Kidney (tissue), 14 donors: Measurements from ENCODE around the gene NPBWR2. TPM values are rescaled to one million over a fixed set of nuclear protein-coding genes. Genes with fewer than 3 reads are reported as not detected.

Experiments
- DNase-seq, 5 donors: peaks; one replicate each; pipeline ENCODE4 v3.0.0-alpha.2; 2013 to 2020
- FAIRE-seq: peaks from 2 replicates; lab custom pipeline; 2012; peaks lifted over from hg19 to GRCh38; lab: Jason Lieb, UNC
- H3K27ac ChIP-seq, 2 donors: one replicate each; pipeline ENCODE4 v1.7.0; 2013; ENCODE audit warnings: low read depth in 2 of 2, low read length in 2 of 2, inconsistent platforms in 1 of 2
- H3K27me3 ChIP-seq: one replicate; pipeline ENCODE4 v1.7.1; 2013; ENCODE audit warnings: low read length, inconsistent platforms; ENCODE audit not compliant: control insufficient read depth, insufficient read depth
- H3K36me3 ChIP-seq, 3 donors: one replicate each; pipeline versions ENCODE4 v1.7.0 to v1.7.1; 2013; ENCODE audit warnings: low read length in 3 of 3, control low read depth in 1 of 3, inconsistent platforms in 1 of 3; ENCODE audit not compliant: insufficient read depth in 3 of 3, control insufficient read depth in 2 of 3
- H3K4me1 ChIP-seq, 3 donors: one replicate each; pipeline versions ENCODE4 v1.7.0 to v1.7.1; 2013; ENCODE audit warnings: low read length in 3 of 3, inconsistent platforms in 1 of 3, low read depth in 1 of 3; ENCODE audit not compliant: control insufficient read depth in 2 of 3, insufficient read depth in 2 of 3
- H3K4me3 ChIP-seq, 3 donors: one replicate each; pipeline versions ENCODE4 v1.7.0 to v1.8.1; 2013; ENCODE audit warnings: low read length in 3 of 3, control low read depth in 1 of 3, inconsistent platforms in 1 of 3
- H3K9ac ChIP-seq, 3 donors: one replicate each; pipeline versions ENCODE4 v1.7.0 to v1.7.1; 2013; ENCODE audit warnings: low read length in 3 of 3, control low read depth in 1 of 3, inconsistent platforms in 1 of 3
- H3K9me3 ChIP-seq, 3 donors: one replicate each; pipeline versions ENCODE4 v1.7.0 to v1.7.1; 2013; ENCODE audit warnings: low read length in 3 of 3, control low read depth in 1 of 3, inconsistent platforms in 1 of 3; ENCODE audit not compliant: control insufficient read depth in 2 of 3, insufficient read depth in 1 of 3
- intact Hi-C: fragments of 100-400 bp; cut with DNase I; formaldehyde crosslinking; loops from one replicate; pipeline ENCODE4 v1.11.1; 2022
- polyA plus RNA-seq: library from polyadenylated mRNA; stranded (reverse); fragments of 350-450 nt; fragmentation: Illumina TruSeq; extraction: RNeasy Lipid Tissue Mini Kit (QIAGEN cat#74804); gene quantifications from one replicate; pipeline ENCODE4 v1.2.3, GENCODE V29; 2014; ENCODE audit warnings: low read depth, low replicate concordance; ENCODE audit not compliant: insufficient read depth
- total RNA-seq: library from RNA; stranded (reverse); fragmentation: NEBNext Ultra II Directional; extraction: Animal tissue kit (Norgen Biotek cat#: 25700); gene quantifications from one replicate; pipeline ENCODE4 v1.2.1, GENCODE V29; 2021
- TF ChIP-seq, protein P1 (sequence below): IDR thresholded peaks from 3 replicates; pipeline ENCODE4 v1.5.1; 2012; ENCODE audit warnings: mild to moderate bottlenecking, moderate library complexity, borderline replicate concordance; ENCODE audit not compliant: insufficient read depth; ENCODE audit errors: extremely low read depth
- donor health status: control.
- donor health status: control.
- donor health status: control.
- donor health status: control.
- donor health status: control.
- donor health status: DM: yes; HTN: yes; CAD: no.
- donor health status: Normal renal cell carcinoma (clear cell type).

NPBWR2 gene
- total and polyA plus RNA-seq, 2 donors from 2014 or later: not detected

- DNase-seq (peak in 1 of 5 donors; percentile 66), FAIRE-seq (no peak)
- Histone ChIP-seq H3K27ac (no peak overlapping the region), H3K9me3 (no peaks in the 10 kb centered on the region), H3K36me3 (no peaks in the 10 kb centered on the region), H3K27me3 (no peaks in the 10 kb centered on the region), H3K4me1 (no peaks in the 10 kb centered on the region), H3K9ac (no peak overlapping the region), H3K4me3 (no peak overlapping the region)
- TF ChIP-seq, protein P1, sequence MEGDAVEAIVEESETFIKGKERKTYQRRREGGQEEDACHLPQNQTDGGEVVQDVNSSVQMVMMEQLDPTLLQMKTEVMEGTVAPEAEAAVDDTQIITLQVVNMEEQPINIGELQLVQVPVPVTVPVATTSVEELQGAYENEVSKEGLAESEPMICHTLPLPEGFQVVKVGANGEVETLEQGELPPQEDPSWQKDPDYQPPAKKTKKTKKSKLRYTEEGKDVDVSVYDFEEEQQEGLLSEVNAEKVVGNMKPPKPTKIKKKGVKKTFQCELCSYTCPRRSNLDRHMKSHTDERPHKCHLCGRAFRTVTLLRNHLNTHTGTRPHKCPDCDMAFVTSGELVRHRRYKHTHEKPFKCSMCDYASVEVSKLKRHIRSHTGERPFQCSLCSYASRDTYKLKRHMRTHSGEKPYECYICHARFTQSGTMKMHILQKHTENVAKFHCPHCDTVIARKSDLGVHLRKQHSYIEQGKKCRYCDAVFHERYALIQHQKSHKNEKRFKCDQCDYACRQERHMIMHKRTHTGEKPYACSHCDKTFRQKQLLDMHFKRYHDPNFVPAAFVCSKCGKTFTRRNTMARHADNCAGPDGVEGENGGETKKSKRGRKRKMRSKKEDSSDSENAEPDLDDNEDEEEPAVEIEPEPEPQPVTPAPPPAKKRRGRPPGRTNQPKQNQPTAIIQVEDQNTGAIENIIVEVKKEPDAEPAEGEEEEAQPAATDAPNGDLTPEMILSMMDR: no peak
- intact Hi-C loops: no loop called here
Measured at GRCh38 chr20:64108731-64109681, 1.6 kb upstream of the NPBWR2 start.

GRCh38 chr20:64107736-64108457, 532 bp upstream of the NPBWR2 start:
- DNase-seq: peak in 1 of 5 donors; percentile 57
- H3K27ac ChIP-seq: no peak overlapping the region
- H3K9ac ChIP-seq: no peak overlapping the region
- TF ChIP-seq, protein P1: no peak
- FAIRE-seq: no peak
- no peaks in the 10 kb centered on the region for H3K27me3 ChIP-seq
- intact Hi-C loops: no loop called here
- no peak overlapping the region for H3K4me3 ChIP-seq
- H3K9me3 ChIP-seq: no peaks in the 10 kb centered on the region
- H3K4me1 ChIP-seq: no peaks in the 10 kb centered on the region
- no peaks in the 10 kb centered on the region for H3K36me3 ChIP-seq

GRCh38 chr20:64106435-64106961, 867 bp downstream of the NPBWR2 start:
- Histone ChIP-seq H3K27me3 (peaks cover 2% of the 10 kb centered on the region), H3K9ac (no peak overlapping the region), H3K9me3 (no peaks in the 10 kb centered on the region), H3K4me3 (no peak overlapping the region), H3K36me3 (no peaks in the 10 kb centered on the region), H3K27ac (no peak overlapping the region), H3K4me1 (no peaks in the 10 kb centered on the region)
- TF ChIP-seq, protein P1: no peak
- intact Hi-C loops: no loop called here
- FAIRE-seq (no peak), DNase-seq (peak in 1 of 5 donors; percentile 59)
